ENCODE results near the gene THY1.

GRCh38 chr11:119389611-119390254 is 33.2 kb downstream of the THY1 start:
- no peak for TF ChIP-seq POLR2A (IDR thresholded peaks at IDR 0.05; ENCODE audit: borderline replicate concordance, extremely low read depth, insufficient read depth, insufficient read length)
- no peak for TF ChIP-seq YY1 (IDR thresholded peaks at IDR 0.05; ENCODE audit: extremely low read depth, insufficient replicate concordance, low read depth, low read length)
- peak in 2 of 3 experiments; percentile 53 to 59; a peak in 4 of 6 replicates for TF ChIP-seq CTCF (IDR thresholded peaks at IDR 0.05 in 2 of 3, conservative IDR thresholded peaks at IDR 0.05 in 1 of 3; ENCODE audit: borderline replicate concordance in 1 of 3, insufficient read depth in 1 of 3, low read depth in 2 of 3, low read length in 2 of 3)
- no peak for TF ChIP-seq ZNF274 (IDR thresholded peaks at IDR 0.05; ENCODE audit: low read depth, low read length)
- TF ChIP-seq EZH2 (IDR thresholded peaks at IDR 0.05): no peak
- TF ChIP-seq ATF3 (IDR thresholded peaks at IDR 0.05): no peak
- no peak for TF ChIP-seq MAX (IDR thresholded peaks at IDR 0.05)
- TF ChIP-seq ZFX (IDR thresholded peaks at IDR 0.05): no peak
- TF ChIP-seq CEBPB (IDR thresholded peaks at IDR 0.05; ENCODE audit: low read depth): no peak
- TF ChIP-seq SP1 (IDR thresholded peaks at IDR 0.05; ENCODE audit: low read depth): no peak
- no peak for TF ChIP-seq ZBTB33 (IDR thresholded peaks at IDR 0.05; ENCODE audit: extremely low read depth, insufficient replicate concordance, low read length)
- TF ChIP-seq EZH2phosphoT487 (IDR thresholded peaks at IDR 0.05; ENCODE audit: borderline replicate concordance): no peak
